Progenitor cell of endocrine pancreas (in vitro differentiated cells): ENCODE results near the gene PPP3CA. TPM values are rescaled to one million over a fixed set of nuclear protein-coding genes. Genes with fewer than 3 reads are reported as not detected.

Experiments used
- DNase-seq: peaks from one replicate; pipeline ENCODE4 v3.0.0; 2021; ENCODE audit warnings: low spot score; ENCODE audit not compliant: unreplicated experiment
- H3K27ac Mint-ChIP-seq: 2 replicates; pipeline ENCODE4 v1.8.0; 2021; ENCODE audit warnings: mild to moderate bottlenecking, moderate library complexity, mixed read lengths
- H3K27me3 Mint-ChIP-seq: 2 replicates; pipeline ENCODE4 v1.8.0; 2021; ENCODE audit warnings: mixed read lengths
- H3K36me3 Mint-ChIP-seq: 2 replicates; pipeline ENCODE4 v1.8.0; 2022; ENCODE audit warnings: mixed read lengths; ENCODE audit not compliant: insufficient read depth
- H3K4me1 Mint-ChIP-seq: 2 replicates; pipeline ENCODE4 v1.8.0; 2021; ENCODE audit warnings: low read depth, mixed read lengths
- H3K4me3 Mint-ChIP-seq: 2 replicates; pipeline ENCODE4 v1.8.0; 2021; ENCODE audit warnings: low read depth, mild to moderate bottlenecking, moderate library complexity, mixed read lengths
- H3K9me3 Mint-ChIP-seq: 2 replicates; pipeline ENCODE4 v1.8.0; 2021; ENCODE audit warnings: low read depth, mixed read lengths
- total RNA-seq: library from RNA; stranded (reverse); gene quantifications from 2 replicates; pipeline ENCODE4 v1.2.1, GENCODE V29; 2021
- TF ChIP-seq, protein P1 (sequence below): fragments of 200-600 bp; sonication (generic); IDR thresholded peaks from one replicate; pipeline ENCODE4 v1.5.0; 2021; ENCODE audit warnings: antibody characterized with exemption, mild to moderate bottlenecking; ENCODE audit not compliant: unreplicated experiment

Gene PPP3CA
- total RNA-seq, 1 donor from 2014 or later, result 22.5 TPM

DNA sequence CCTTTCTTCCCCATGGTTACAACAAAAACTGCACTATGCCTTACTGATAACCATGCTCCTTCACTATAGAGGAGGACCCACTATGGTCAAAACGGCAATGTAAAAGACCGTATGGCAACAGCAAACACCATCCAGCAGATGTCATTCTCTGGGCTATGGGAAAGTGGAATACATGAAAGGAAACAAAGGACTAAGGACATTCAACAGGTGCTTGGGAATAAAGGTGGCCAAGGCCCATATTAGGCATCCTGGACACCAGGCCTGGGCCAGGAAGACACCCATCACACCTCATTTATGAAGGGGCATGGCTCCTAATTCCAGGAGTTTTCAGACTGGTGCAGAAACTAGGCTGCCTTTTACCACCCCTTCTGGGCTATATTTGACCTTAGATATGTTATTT lies 268.4 kb downstream of the PPP3CA start:
- TF ChIP-seq, protein P1, sequence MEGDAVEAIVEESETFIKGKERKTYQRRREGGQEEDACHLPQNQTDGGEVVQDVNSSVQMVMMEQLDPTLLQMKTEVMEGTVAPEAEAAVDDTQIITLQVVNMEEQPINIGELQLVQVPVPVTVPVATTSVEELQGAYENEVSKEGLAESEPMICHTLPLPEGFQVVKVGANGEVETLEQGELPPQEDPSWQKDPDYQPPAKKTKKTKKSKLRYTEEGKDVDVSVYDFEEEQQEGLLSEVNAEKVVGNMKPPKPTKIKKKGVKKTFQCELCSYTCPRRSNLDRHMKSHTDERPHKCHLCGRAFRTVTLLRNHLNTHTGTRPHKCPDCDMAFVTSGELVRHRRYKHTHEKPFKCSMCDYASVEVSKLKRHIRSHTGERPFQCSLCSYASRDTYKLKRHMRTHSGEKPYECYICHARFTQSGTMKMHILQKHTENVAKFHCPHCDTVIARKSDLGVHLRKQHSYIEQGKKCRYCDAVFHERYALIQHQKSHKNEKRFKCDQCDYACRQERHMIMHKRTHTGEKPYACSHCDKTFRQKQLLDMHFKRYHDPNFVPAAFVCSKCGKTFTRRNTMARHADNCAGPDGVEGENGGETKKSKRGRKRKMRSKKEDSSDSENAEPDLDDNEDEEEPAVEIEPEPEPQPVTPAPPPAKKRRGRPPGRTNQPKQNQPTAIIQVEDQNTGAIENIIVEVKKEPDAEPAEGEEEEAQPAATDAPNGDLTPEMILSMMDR, result no peak
- DNase-seq, result no peak
- H3K4me3 Mint-ChIP-seq, result no peak overlapping the region
- no peak overlapping the region for H3K27ac Mint-ChIP-seq
- H3K9me3 Mint-ChIP-seq, result no peaks in the 10 kb centered on the region
- H3K4me1 Mint-ChIP-seq, result peaks cover 10% of the 10 kb centered on the region
- no peaks in the 10 kb centered on the region for H3K27me3 Mint-ChIP-seq
- H3K36me3 Mint-ChIP-seq, result peaks cover 6% of the 10 kb centered on the region

DNA sequence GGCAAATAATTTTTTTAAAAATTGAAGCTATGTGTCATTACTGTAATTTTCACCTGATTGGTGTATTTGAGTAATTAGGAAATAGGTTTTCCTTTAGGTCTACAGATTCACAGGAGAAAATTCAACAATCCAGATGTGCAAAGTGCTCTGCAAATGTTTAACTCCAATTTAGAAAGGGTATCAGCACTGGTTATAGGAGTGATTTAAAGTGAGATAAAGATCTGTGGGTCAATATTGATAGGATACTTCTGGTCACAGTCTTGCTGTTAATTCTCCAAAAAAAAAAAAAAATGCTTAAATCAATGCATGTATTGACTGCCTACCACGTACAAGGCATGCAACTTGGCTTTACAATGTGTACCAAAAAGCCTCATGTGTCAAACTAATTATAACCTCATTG lies 271.3 kb downstream of the PPP3CA start:
- Mint-ChIP-seq H3K4me1 (peaks cover 12% of the 10 kb centered on the region), H3K36me3 (peaks cover 3% of the 10 kb centered on the region), H3K4me3 (no peak overlapping the region), H3K27ac (no peak overlapping the region), H3K9me3 (no peaks in the 10 kb centered on the region), H3K27me3 (no peaks in the 10 kb centered on the region)
- TF ChIP-seq, protein P1, result no peak
- DNase-seq, result no peak

DNA sequence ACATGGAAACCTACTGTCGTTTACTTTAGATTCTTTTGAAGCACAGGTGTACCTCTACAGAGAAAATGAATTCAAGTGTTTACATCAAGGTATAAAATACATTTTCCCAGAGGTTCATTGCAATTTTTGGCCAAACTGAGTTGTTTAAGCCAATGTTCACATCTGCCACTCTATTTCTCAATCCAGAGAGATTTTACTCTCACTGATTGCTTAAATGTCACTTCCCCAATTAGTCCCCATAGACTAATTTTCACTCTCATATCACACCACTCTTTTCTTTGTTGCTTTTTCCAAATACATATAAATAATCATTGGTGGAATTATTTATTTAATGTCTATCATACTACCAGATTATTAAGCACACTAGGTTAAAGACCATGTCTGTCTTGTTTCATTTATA lies 271.8 kb downstream of the PPP3CA start:
- H3K9me3 Mint-ChIP-seq, result no peaks in the 10 kb centered on the region
- no peak overlapping the region for H3K27ac Mint-ChIP-seq
- H3K4me3 Mint-ChIP-seq, result no peak overlapping the region
- H3K36me3 Mint-ChIP-seq, result peaks cover 3% of the 10 kb centered on the region
- peaks cover 12% of the 10 kb centered on the region for H3K4me1 Mint-ChIP-seq
- H3K27me3 Mint-ChIP-seq, result no peaks in the 10 kb centered on the region
- TF ChIP-seq, protein P1, result no peak
- no peak for DNase-seq

DNA sequence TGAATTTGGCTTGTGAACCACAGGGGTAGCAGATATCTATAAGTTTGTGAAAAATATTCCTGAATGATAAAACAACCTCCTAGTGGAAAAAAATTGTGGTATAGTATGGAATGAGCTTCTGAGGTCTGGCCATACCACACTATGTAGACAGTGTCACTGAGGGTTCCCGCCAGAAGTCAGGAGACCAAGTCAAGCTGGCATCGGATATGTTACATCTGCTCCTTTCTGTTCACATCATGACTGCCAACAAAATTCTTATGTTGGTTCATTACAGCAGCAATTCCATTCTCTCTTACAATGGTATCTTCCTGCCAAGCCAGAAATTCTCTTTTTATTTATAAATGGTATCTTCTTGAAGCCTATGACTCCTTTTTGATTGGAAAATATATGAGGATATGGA lies 273.0 kb downstream of the PPP3CA start:
- DNase-seq, result no peak
- Mint-ChIP-seq H3K4me1 (peaks cover 12% of the 10 kb centered on the region), H3K27me3 (no peaks in the 10 kb centered on the region), H3K36me3 (peaks cover 2% of the 10 kb centered on the region), H3K27ac (no peak overlapping the region), H3K9me3 (no peaks in the 10 kb centered on the region), H3K4me3 (no peak overlapping the region)
- TF ChIP-seq, protein P1, result no peak

DNA sequence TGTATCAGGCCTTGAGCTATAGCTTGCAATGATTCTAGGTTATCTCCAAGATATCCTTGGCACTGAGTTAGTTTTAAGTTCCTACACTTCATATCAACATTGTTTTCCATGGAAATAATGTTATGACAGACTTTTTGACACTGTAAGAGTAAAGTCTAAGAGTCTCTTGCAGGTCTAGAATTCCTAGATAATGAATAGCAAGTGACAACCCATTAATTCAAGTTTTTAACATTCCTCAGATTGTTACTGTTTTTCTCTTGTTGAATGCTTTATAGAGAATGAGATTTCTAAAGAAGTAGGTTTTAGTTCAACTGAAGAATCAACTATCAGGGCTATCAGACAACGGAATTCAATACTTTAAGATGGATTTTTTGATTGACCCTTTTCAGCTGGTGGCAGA lies 276.1 kb downstream of the PPP3CA start:
- H3K27me3 Mint-ChIP-seq, result no peaks in the 10 kb centered on the region
- H3K4me1 Mint-ChIP-seq, result peaks cover 7% of the 10 kb centered on the region
- H3K9me3 Mint-ChIP-seq, result no peaks in the 10 kb centered on the region
- no peak overlapping the region for H3K27ac Mint-ChIP-seq
- no peak for DNase-seq
- TF ChIP-seq, protein P1, result no peak
- H3K36me3 Mint-ChIP-seq, result peaks cover 2% of the 10 kb centered on the region
- no peak overlapping the region for H3K4me3 Mint-ChIP-seq
